Bronchial epithelial cell (primary cell): ENCODE measurements around the gene ANKRD33B. TPM values are rescaled to one million over a fixed set of nuclear protein-coding genes. Genes with fewer than 3 reads are reported as not detected.
"Not testable (repeated sequence)": the region's sequence is repeated elsewhere in the genome, so short reads cannot be mapped to it uniquely, and the experiment has no call there.

ENCODE experiments used
- DNase-seq: peaks from one replicate; pipeline ENCODE4 v3.0.0-alpha.2; 2010; ENCODE audit warnings: low read depth
- FAIRE-seq: peaks from 2 replicates; lab custom pipeline; 2011; peaks lifted over from hg19 to GRCh38; lab: Jason Lieb, UNC
- H3K27me3 ChIP-seq: 2 replicates; pipeline ENCODE4 v1.5.1; 2011; ENCODE audit warnings: low read length; ENCODE audit not compliant: control insufficient read depth, insufficient read depth
- H3K36me3 ChIP-seq: 2 replicates; pipeline ENCODE4 v1.5.1; 2011; ENCODE audit warnings: low read length; ENCODE audit not compliant: control insufficient read depth, insufficient read depth
- H3K4me3 ChIP-seq: 2 replicates; pipeline ENCODE4 v1.5.1; 2011; ENCODE audit warnings: mild to moderate bottlenecking, low read depth, low read length, control low read depth
- total RNA-seq: library from RNA; depleted of rRNA; stranded (reverse); fragments of >200 nt; gene quantifications from 2 replicates; pipeline ENCODE4 v1.2.1, GENCODE V29; 2014
- TF ChIP-seq, protein P1 (sequence below): IDR thresholded peaks from 2 replicates; pipeline ENCODE4 v1.5.1; 2011; ENCODE audit warnings: mild to moderate bottlenecking, moderate library complexity, low read length, control low read depth, inconsistent platforms; ENCODE audit not compliant: insufficient read depth, severe bottlenecking

The ANKRD33B gene
- total RNA-seq, 1 donor from 2014 or later: under 0.01 TPM

DNA sequence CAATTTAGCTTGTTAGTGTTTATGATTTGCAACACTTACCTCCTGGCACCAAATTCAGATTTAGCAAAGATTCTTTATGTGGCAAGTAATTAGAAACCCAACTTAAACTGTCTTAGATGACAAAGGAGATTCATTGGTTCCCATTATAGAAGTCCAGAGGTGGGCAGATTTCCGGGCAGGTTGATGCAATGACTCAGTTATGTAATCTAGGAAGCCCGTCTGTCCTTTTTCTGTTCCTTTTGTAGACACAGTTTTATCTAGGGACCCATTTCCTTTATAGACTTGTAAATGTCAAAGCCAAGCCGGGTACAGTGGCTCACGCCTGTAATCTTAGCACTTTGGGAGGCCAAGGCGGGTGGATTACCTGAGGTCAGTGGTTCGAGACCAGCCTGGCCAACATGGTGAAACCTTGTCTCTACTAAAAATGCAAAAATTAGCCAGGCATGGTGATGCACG lies 20.3 kb upstream of the ANKRD33B start:
- H3K4me3 ChIP-seq: no peak overlapping the region
- no peak for DNase-seq
- no peak for FAIRE-seq
- H3K27me3 ChIP-seq: peaks cover 5% of the 10 kb centered on the region
- TF ChIP-seq, protein P1, sequence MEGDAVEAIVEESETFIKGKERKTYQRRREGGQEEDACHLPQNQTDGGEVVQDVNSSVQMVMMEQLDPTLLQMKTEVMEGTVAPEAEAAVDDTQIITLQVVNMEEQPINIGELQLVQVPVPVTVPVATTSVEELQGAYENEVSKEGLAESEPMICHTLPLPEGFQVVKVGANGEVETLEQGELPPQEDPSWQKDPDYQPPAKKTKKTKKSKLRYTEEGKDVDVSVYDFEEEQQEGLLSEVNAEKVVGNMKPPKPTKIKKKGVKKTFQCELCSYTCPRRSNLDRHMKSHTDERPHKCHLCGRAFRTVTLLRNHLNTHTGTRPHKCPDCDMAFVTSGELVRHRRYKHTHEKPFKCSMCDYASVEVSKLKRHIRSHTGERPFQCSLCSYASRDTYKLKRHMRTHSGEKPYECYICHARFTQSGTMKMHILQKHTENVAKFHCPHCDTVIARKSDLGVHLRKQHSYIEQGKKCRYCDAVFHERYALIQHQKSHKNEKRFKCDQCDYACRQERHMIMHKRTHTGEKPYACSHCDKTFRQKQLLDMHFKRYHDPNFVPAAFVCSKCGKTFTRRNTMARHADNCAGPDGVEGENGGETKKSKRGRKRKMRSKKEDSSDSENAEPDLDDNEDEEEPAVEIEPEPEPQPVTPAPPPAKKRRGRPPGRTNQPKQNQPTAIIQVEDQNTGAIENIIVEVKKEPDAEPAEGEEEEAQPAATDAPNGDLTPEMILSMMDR: no peak
- H3K36me3 ChIP-seq: no peaks in the 10 kb centered on the region

DNA sequence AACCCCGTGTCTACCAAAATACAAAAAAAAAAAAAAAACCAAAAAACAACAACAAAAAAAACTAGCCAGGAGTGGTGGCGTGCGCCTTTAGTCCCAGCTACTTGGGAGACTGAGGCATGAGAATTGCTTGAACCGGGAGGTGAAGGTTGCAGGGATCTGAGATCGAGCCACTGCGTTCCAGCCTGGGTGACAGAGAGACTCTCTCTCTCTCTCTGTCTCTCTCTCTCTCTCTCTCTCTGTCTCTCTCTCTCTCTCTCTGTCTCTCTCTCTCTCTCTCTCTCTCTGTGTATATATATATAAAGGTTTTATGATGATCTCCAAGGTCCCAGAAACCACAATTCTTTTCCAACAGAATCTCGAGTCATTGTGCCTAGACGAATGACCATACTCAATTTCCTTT lies 18.8 kb upstream of the ANKRD33B start:
- FAIRE-seq (no peak), DNase-seq (no peak)
- Histone ChIP-seq H3K4me3 (no peak overlapping the region), H3K36me3 (no peaks in the 10 kb centered on the region), H3K27me3 (peaks cover 5% of the 10 kb centered on the region)
- TF ChIP-seq, protein P1: no peak

DNA sequence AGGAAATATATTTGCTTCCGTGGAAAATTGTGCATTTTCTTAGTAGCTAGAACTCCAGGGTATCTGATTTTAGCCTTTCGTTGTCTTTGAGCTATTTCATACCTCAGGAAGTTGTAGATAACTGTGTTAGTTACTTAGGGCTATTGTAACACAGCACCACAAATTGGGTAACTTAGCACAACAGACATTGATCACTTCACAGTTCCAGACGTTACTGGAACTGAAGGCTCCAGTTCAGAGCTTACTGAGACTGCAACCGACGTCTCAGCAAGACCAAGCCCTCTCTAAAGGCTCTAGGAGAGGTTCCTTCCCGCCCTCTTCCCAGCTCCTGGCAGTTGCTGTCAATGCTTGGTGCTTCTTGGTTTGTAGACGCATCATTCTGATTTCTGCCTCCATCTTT lies 17.7 kb upstream of the ANKRD33B start:
- TF ChIP-seq, protein P1: no peak
- Histone ChIP-seq H3K36me3 (no peaks in the 10 kb centered on the region), H3K4me3 (no peak overlapping the region), H3K27me3 (peaks cover 5% of the 10 kb centered on the region)
- FAIRE-seq (no peak), DNase-seq (no peak)

DNA sequence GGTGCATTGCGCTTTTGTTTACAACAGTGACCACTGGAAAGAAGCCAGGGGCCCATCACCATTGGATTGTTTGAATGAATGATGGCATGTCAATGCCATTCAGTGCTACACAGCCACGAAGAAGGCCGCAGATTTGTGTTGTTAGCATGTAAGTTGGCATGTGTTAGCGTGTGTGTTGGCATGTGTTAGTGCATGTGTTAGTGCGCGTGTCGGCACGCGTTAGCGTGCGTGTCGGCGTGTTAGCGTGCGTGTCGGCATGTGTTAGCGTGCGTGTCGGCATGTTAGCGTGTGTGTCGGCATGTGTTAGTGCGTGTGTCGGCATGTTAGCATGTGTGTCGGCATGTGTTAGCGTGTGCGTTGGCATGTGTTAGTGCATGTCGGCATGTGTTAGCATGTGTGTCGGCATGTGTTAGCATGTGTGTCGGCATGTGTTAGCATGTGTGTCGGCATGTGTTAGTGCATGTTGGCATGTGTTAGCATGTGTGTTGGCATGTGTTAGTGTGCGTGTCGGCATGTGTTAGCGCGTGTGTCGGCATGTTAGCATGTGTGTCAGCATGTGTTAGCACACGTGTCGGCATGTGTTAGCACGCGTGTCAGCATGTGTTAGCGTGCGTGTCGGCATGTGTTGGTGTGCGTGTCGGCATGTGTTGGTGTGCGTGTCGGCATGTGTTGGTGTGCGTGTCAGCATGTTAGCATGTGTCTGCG lies 15.3 kb upstream of the ANKRD33B start:
- TF ChIP-seq, protein P1: no peak
- peak; percentile 95 for FAIRE-seq
- Histone ChIP-seq H3K36me3 (no peaks in the 10 kb centered on the region), H3K27me3 (peaks cover 5% of the 10 kb centered on the region), H3K4me3 (no peak overlapping the region)
- no peak for DNase-seq

DNA sequence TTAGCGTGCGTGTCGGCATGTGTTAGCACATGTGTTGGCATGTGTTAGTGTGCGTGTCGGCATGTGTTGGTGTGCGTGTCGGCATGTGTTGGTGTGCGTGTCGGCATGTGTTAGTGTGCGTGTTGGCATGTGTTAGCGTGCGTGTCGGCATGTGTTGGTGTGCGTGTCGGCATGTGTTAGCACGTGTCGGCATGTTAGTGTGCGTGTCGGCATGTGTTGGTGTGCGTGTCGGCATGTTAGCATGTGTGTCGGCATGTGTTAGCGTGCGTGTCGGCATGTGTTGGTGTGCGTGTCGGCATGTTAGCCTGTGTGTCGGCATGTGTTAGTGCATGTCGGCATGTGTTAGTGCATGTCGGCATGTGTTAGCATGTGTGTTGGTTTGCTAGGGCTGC lies 14.8 kb upstream of the ANKRD33B start:
- not testable (repeated sequence) for H3K36me3 ChIP-seq, H3K4me3 ChIP-seq, H3K27me3 ChIP-seq, DNase-seq, FAIRE-seq

DNA sequence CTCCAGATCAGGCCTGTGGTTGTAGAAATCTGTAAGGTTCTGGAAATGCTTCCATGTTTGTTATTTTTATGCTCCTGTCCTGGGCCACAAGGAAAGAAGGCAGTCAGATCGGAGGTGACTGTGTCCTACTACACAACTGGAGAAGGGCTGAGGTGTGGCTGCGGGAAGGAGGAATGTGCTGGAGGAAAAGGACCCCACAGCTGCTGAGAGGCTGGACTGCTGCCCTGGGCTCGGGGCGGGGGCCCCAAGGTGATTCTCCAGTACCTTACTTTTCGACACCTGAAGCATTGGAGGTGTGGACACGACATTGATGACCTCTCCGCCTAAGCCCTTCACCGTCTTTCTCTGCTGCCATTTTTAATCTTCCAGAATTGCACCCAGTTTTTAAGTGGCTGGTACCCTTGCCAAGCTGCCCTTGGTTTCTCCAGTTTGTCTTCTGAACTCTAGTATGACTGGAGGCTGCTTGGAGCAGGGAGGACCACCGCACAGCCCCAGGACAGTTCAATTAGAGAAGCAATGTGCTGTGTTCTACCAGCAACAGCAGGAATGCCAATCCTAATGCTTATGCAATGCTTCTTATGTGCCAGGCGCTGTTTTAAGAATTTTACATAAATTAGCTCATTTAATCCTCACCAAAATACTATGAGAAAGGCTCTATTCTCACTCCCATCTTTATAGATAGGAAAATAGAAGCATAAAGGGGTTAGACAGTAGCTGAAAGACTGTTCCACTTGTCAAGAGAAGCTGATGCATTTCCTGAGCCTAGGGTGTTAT lies 13.5 kb upstream of the ANKRD33B start:
- Histone ChIP-seq H3K4me3 (no peak overlapping the region), H3K27me3 (peaks cover 5% of the 10 kb centered on the region), H3K36me3 (no peaks in the 10 kb centered on the region)
- DNase-seq (no peak), FAIRE-seq (no peak)
- TF ChIP-seq, protein P1: no peak
